HG02588 (cell line): ENCODE data around the gene TNRC6C.
"Not testable (repeated sequence)": the region's sequence is repeated elsewhere in the genome, so short reads cannot be mapped to it uniquely, and the experiment has no call there.

Experiments
- ATAC-seq: cut with Tn5 transposase; IDR thresholded peaks from one replicate; pipeline ENCODE4 v1.9.1; 2021; ENCODE audit warnings: mild to moderate bottlenecking, moderate library complexity; ENCODE audit not compliant: unreplicated experiment

Gene TNRC6C

DNA sequence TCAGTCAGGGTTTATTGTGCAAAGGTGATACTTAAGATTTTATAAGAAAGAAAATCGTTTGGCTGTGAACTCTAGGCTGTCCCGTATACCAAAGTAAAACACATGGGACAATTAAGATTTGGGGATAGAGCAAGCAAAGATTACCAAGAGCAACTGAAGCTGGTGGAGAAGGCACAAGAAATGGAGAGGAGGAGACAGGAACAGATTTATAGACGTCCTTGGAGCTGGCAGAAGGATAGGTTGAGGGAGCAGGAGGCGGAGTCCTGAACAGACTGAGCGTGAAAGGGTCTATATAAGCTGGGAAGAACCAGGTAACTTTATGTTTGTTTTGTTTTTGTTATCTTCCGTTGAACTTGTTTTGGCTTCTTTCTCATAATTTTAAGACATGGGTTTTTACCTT, 3.8 kb downstream of the TNRC6C start:
- ATAC-seq, result no peak

DNA sequence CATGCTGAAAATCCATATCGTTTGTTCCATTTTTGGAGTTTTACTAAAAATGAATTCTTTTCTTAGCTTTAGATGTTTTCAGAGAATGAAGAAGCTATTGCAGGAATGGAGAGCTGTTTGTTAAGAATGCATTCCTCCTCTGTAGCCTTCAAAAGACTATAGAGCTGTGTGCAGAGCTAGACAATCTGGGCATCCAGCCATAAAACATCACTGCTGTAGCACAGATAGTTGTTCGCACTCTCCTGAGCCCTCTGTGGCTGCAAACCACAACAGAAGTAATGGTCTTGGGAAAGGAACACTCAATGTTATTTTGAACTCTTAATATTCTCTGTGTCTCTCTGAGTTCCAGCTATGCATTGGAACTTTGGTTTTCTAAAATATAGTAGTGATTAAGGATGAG, 4.9 kb downstream of the TNRC6C start:
- no peak for ATAC-seq

DNA sequence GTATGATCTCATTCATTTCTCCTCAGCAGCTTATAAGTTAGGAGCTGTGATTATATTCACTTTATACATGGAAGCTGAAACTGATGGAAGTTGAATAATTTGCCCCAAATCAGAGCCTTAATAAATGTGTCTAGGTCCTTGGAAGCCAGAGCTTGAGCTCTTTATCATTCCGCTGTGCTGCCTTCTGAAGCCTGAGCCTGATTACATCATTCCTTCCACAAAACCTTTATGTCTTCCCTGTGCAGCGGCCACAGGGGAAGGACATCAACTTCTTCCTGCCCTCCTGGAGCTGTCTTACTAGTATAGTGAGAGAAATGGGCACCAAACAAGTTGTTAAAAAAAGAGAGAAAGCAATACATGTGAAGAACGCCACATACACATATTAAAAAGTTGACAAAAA, 6.8 kb downstream of the TNRC6C start:
- no peak for ATAC-seq

DNA sequence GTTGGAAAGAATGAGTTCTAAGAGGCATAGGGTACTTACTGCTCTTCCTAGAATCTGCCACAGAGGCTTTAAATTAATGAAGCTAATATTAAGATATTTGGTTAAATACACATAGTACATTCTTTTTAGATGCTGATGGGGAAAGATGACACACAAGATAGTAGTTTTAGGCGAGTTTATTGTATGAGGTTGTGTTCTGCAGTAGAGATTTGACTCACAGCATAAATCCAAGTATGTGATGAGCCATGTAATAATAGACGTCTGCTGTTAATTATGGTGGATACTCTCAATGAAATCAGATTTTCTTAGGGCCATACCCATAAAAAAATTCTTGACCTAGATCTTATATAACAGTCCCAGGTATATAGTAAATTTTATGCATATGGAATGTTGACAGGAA, 8.0 kb downstream of the TNRC6C start:
- ATAC-seq, result no peak

DNA sequence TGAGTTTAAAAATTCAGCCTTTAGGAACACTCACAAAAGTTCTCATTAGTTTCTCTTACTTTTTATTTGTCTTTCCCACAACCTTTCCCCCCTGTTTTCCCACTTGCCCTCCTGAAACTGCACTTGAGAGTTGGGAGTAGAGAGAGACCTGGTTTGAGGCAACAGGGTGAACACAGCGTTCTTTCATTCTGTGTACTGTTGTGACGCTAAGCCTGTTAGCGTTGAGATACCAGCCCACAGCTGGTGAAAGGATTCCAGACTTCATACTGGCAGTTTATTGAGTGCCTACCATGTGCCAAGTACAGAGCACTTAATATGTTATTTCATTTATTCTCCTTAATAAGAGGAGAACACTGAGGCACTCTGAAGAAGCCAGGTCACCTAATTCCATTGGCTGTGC, 10.3 kb downstream of the TNRC6C start:
- ATAC-seq, result no peak

DNA sequence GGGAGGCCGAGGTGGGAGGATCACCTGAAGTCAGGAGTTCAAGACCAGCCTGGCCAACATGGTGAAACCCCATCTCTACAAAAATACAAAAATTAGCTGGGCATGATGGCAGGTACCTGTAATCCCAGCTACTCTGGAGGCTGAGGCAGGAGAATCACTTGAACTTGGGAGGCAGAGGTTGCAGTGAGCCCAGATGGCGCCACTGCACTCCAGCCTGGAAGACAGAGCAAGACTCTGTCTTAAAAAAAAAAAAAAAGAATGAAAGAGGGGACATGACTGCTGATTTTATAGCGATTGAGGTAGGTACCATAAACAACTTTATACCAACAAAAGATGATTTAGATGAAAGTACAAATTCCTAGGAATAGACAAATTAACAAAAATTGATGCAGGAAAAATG, 13.8 kb downstream of the TNRC6C start:
- not testable (repeated sequence) for ATAC-seq

DNA sequence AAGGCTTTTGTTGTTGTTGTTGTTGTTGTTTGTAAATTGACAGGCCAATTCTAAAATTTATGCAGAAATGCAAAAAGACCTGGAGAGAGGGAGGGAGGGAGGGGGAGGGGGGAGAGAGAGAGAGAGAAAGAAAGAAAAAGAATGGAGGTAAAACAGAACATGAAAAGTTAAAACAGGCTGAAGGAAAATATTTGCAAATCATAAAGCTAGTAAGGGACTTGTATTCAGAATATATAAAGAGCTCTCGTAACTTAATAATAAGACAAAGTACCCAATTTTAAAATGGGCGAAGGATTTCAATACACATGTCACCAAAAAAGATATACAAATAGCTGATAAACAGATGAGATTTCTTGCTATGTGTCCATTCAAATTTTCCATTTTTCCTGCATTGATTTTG, 15.4 kb downstream of the TNRC6C start:
- ATAC-seq, result no peak

DNA sequence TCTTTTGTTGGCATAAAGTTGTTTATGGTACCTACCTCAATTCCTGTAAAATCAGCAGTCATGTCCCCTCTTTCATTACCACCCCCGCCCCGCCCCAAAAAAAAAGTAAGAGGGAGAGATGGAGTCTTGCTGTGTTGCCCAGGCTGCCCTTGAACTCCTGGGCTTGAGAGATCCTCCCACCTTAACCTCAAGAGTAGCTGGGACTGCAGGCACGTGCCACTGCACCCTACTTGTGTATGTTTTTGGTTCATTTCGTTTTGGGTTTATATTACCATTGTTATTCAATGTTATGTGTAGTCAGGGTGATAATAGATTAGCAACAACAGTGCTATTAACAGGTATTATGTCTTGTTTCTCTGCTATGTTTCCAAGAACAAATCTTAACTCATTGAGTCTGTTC, 15.9 kb downstream of the TNRC6C start:
- no peak for ATAC-seq

DNA sequence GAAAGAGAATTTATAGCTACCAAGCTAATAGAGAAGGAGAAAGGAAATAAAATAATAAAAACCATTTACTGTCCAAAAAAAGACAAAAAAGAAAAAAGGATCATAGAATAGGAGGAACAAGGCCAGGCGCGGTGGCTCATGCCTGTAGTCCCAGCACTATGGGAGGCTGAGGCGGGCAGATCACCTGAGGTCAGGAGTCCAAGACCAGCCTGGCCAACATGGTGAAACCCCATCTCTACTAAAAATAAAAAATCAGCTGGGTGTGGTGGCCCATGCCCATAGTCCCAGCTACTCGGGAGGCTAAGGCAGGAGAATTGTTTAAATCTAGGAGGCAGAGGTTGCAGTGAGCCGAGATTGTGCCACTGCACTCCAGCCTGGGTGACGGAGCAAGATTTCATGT, 23.9 kb downstream of the TNRC6C start:
- not testable (repeated sequence) for ATAC-seq

DNA sequence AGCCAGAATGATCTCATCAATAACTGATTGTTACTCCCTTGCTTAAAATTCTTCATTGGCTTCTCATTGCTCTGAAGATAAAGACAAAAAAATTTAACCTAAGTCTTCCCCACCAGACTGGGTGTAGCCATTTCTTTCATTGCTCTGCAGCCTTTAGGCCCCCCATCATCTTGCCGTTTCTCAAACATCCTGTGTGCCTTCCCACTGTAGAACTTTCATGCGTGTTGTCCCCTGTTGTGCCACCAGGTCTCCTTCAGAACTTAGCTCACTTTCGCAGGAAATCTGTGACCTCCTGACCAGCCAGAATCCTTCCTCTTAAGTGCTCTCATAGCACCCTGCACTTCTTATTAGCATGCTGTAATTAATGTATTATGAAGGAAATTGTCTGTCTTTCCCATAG, 31.8 kb downstream of the TNRC6C start:
- no peak for ATAC-seq

DNA sequence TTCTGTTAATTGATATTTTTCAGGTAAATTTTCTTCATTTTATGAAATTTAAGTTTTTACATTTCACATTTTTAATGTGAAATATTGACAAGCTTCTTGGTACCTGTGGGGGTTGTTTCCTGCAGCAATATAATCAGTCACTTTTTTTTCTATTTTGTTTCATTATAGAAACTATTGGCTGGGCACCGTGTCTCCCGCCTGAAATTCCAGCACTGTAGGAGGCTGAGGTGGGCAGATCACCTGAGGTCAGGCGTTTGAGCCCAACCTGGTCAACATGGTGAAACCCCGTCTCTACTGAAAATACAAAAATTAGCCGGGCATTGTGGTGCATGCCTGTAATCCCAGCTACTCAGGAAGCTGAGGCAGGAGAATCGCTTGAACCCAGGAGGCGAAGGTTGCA, 35.2 kb downstream of the TNRC6C start:
- ATAC-seq, result not testable (repeated sequence)

DNA sequence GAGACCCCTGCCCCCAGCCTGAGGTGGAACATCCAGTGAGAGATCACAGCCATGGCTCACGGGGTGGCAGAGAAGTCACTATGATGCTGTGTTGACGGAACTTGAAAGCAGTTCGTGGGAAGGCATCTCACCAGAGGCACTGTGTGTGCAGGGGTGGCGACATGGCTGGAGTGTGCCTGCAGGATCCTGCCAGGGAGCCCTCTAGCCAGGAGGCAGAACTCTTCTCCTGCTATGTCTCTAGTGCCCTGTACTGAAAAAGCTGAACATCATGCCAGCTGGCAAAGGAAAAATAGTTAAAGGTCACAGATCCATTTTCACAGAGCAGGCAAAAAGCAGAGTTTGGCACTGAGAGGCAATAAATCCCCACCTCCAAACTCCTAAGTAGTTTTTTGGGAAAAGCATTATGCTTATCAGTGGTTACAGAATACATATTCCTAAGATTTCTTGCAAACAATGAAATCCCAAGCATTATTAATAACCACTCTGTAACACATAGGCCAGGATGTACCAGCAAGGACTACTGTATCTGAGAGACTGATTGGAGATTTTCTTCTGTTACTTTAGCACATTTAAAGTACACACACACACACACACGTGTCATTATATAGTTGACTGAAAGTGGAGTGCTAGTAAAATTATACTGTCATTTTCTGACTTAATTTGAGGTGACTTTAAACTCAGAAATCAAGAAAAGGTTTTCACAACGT, 36.8 kb downstream of the TNRC6C start:
- no peak for ATAC-seq

DNA sequence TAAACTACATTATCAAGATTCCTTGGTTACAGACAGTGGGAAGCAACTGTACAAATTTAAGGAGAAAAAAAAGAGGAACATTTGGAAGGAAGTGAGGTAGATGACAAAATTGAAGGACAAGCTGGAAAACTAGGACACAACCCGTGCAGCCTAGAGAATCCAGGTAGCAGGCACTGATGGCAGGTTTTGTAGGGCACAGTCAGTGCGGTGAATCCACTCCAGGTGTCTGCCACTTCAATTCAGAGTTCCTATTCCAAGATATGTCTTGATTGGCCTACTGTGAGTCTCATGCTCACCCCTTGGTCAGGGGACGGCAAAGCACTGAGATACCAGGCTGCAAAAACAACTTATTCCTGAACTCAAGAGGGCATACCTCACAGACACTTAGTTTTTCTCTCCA, 37.8 kb downstream of the TNRC6C start:
- ATAC-seq, result no peak

DNA sequence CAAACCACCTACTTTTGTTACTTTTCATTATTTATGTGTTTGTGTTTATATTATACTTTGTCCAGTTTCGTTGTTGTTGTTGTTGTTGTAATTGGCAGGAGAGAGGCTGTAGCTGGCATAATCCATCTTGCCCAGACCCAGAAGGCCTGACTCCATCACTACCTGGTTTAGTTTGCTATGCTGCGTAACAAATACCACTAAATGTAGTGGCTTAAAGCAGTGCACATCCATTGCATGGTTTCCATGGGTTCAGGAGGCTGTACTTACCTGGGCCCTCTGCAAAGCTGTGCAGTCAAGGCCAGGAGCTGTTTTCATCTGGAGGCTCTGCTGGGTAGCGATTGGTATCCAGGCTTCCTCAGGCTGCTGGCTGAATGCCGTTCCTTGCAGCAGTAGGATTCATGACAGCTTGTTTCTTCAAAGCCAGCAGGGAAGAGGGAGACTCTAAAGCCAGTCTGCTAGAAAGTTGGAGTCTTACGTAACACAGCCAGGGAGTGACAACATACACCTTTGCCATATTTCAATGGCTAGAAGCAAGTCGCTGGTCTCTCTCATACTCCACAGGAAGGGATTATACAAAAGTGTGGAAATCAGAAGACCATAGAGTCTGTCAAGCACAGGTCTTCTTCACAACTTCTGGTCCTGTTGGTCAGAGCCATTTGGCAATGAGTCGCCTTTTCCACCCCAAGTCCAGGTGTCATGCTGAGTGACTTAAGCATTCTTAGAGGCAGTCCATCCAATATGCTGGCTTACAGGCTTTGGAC, 41.1 kb downstream of the TNRC6C start:
- no peak for ATAC-seq

DNA sequence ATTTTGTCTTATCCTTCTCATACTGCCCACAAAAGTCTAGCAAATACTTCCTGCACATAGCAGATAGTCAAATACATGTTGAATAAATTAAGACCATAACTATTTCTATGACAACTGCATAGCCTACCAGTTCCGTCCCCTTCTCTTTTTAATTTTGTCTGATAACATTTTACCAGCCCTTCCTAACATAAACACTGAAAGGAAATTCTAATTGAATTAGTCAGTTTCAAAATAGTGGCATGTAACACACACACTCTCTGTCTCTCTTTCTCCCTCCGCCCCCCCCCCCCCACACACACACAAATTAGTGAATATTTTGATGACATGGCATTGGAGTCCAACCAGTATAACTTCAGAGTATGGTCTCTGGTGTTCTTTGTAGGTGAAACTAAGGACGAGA, 41.8 kb downstream of the TNRC6C start:
- no peak for ATAC-seq

DNA sequence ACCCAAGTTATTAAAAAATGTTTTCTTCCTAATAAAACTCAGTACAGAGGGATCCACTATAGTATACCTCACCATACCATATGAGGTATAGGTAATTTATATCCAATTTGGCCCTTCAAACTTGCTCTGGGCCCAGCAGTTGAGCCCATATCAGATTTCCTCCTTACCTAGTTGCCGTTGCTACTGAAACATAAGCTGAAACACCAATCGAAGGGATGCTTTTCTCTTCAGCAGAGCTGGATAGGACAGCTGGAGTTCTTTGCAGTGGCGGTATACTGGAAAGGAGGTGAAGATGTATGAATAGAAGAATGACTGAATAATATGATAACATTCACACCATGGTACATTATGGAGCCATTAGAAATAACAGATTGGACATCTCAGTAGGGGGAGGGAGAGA, 42.7 kb downstream of the TNRC6C start:
- ATAC-seq, result no peak

DNA sequence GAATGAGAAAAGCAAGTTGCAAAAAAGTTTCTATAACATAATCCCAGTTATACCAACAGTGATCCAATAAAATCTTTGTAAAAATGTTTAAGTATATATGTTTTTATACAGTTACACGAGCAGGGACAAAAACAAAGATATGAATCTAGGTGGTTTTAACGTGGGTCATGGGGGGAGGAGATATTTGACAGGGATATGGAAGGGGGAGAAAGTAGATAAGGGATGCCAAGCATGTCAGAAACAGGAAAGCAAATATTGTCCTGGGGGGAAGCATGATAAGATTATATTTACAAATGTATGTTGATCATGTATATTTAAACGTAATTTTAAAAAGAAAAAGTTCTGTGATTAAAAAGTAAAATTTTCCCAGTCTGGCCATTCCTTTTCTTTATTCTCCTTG, 43.1 kb downstream of the TNRC6C start:
- no peak for ATAC-seq

DNA sequence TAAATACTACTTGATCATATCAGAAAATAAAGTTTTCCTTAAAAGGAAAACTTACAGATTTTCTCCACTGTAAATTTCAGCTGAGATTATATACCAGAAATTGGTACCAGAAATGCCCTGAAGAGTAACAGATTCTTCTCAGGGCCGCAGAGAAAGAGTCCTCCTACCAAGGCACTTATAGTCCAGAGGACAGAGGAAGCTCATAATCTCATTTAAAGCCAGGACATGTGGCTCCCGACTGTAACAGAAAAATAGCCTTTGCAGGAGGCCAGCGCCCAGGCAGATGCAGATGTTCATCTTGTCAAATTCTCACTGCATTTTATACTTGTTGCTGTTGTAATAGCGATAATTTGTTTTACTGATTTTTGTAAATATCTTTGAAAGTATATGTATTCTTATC, 43.7 kb downstream of the TNRC6C start:
- ATAC-seq, result no peak

DNA sequence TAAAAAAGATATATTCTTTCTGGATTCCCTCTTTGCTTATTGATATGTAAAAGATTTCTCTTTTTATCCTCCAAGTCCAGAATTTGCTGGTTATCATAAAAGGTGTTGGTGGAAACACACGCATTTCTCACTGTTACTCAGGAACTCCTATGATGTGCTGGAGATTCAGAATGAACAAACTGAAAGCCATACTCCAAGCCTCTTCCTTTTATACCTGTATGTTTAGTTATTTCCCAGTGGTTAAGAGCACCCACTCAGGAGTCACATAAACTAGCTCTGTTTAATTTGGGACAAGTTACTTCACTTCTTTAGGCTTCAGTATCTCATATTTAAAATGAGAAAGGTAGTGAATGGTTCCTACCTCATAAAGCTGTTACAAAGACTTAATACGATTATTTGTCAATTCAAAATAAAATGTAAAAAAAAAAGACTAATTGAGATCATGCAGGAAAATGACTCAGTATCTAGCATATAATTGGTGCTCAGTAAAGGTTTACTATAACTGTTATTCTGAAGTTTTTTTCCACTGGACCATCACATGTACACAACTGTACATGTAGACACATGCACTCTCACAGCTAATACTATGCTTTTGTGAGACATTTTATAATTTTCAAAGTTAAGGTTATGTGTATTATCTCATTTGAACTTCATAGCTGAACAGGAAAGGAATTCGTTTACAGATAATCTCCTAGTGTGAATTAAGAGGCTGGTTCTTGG, 47.1 kb downstream of the TNRC6C start:
- no peak for ATAC-seq

DNA sequence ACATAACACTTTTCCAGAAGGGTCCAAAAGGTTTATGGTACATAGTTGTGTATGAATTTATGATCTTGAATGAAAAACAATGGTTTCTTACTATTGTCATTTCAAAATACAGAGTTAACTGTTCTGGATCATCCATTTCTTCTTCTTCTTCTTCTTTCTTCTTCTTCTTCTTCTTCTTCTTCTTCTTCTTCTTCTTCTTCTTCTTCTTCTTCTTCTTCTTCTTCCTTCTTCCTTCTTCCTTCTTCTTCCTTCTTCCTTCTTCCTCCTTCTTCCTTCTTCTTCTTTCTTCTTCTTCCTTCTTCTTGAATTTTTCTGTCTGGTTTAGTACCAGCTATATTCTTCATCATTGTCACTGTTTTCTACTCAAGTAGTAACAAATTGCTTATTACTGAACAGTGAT, 47.8 kb downstream of the TNRC6C start:
- no peak for ATAC-seq

DNA sequence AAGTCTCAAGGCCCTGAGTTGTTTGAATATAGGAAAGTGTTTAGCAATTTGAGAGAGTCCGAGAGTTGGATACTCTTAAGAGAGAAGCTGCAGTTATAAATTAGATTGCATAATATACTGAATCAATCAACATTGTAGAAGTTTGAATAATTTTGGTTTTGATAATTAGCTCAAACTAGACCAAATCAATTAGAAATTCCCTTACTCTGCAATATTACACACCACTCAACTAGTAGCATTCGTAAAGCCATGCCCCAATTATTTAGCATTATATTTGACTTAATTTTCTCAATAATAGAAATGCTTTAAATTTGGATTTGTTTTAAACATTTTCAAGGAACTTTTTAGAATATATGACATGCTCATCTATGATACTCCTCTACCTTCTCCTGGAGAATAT, 49.1 kb downstream of the TNRC6C start:
- no peak for ATAC-seq

DNA sequence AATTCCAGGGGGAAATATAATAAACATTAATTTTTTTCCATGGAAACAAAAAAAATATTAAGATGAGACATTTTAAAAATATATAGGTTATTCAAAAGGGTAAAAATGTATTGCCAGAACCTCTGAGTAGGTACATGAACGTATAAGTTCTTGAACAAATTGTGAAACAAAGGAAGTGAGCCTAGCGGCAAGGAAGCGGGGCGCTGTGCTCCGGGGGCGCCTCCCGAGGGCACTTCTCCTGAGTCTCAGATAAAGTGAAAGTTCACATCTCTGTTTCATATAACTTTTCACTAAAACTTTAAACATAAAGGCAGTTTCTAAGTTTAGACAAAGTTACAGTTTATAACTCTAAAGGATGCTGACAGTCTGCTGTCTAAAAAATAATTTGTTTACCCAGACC, 52.3 kb downstream of the TNRC6C start:
- ATAC-seq, result no peak
